DOHH2 (cell line): ENCODE data around the gene ITGB8.
A peak's percentile ranks its signal among the peaks of the same experiment; 100 is the strongest.

Experiments
- H3F3A ChIP-seq: fragments of 200-600 bp; sonication (generic), shearing (Covaris generic); 2 replicates; pipeline ENCODE4 v1.6.0; 2016; ENCODE audit warnings: antibody characterized with exemption, mild to moderate bottlenecking; ENCODE audit not compliant: control insufficient read depth, insufficient read depth
- H3K27ac ChIP-seq: fragments of 200-600 bp; sonication (generic); 2 replicates; pipeline ENCODE4 v1.5.1; 2014; ENCODE audit warnings: low read depth, mild to moderate bottlenecking, low read length, moderate library complexity
- H3K27me3 ChIP-seq: fragments of 200-600 bp; sonication (generic); 2 replicates; pipeline ENCODE4 v1.6.1; 2014; ENCODE audit warnings: mild to moderate bottlenecking, low read length, mixed read lengths; ENCODE audit not compliant: control insufficient read depth
- H3K36me3 ChIP-seq: fragments of 200-600 bp; sonication (generic); 2 replicates; pipeline ENCODE4 v1.6.1; 2014; ENCODE audit warnings: mild to moderate bottlenecking, low read length, moderate library complexity, mixed read lengths; ENCODE audit not compliant: control insufficient read depth
- H3K4me1 ChIP-seq: fragments of 200-600 bp; sonication (generic); 2 replicates; pipeline ENCODE4 v1.6.1; 2014; ENCODE audit warnings: mild to moderate bottlenecking, low read length, mixed read lengths; ENCODE audit not compliant: control insufficient read depth
- H3K4me2 ChIP-seq: fragments of 200-600 bp; sonication (generic); 2 replicates; pipeline ENCODE4 v1.6.0; 2014; ENCODE audit warnings: mild to moderate bottlenecking, low read length, moderate library complexity
- H3K4me3 ChIP-seq: fragments of 200-600 bp; sonication (generic); 2 replicates; pipeline ENCODE4 v1.5.1; 2014; ENCODE audit warnings: mild to moderate bottlenecking, low read length, mixed read lengths
- H3K79me2 ChIP-seq: fragments of 200-600 bp; sonication (generic); 2 replicates; pipeline ENCODE4 v1.6.1; 2014; ENCODE audit warnings: mild to moderate bottlenecking, low read length, mixed read lengths; ENCODE audit not compliant: control insufficient read depth
- H3K9me2 ChIP-seq: fragments of 200-600 bp; sonication (generic); replicated peaks from 2 replicates; pipeline ENCODE4 v1.6.1; 2014; ENCODE audit warnings: mild to moderate bottlenecking, low read length, mixed read lengths; ENCODE audit not compliant: control insufficient read depth
- H3K9me3 ChIP-seq: fragments of 200-600 bp; sonication (generic); 2 replicates; pipeline ENCODE4 v1.6.1; 2014; ENCODE audit warnings: antibody characterized with exemption, low read length, mixed read lengths; ENCODE audit not compliant: control insufficient read depth, insufficient read depth
- H4K20me1 ChIP-seq: fragments of 200-600 bp; sonication (generic); 2 replicates; pipeline ENCODE4 v1.6.0; 2014; ENCODE audit warnings: low read depth, mild to moderate bottlenecking, antibody characterized with exemption, low read length, moderate library complexity; ENCODE audit not compliant: control insufficient read depth, insufficient read depth
- CTCF ChIP-seq: fragments of 200-600 bp; sonication (generic); IDR thresholded peaks from one replicate; pipeline ENCODE4 v1.5.1; 2014; ENCODE audit warnings: antibody characterized with exemption, mild to moderate bottlenecking, low read depth, low read length; ENCODE audit not compliant: poor library complexity, severe bottlenecking
- EZH2phosphoT487 ChIP-seq: fragments of 200-600 bp; sonication (generic); IDR thresholded peaks from 2 replicates; pipeline ENCODE4 v1.6.1; 2017; ENCODE audit warnings: borderline replicate concordance, mild to moderate bottlenecking, antibody characterized with exemption, low read length, moderate library complexity, mixed read lengths

Gene ITGB8

GRCh38 chr7:20440472-20441105 lies 109.9 kb downstream of the ITGB8 start:
- Histone ChIP-seq H3K36me3 (no peaks in the 10 kb centered on the region), H3K4me2 (no peak overlapping the region), H3K27me3 (no peaks in the 10 kb centered on the region), H3K4me1 (peaks cover 44% of the 10 kb centered on the region), H3K9me2 (no peaks in the 10 kb centered on the region), H3K27ac (no peak overlapping the region), H3K4me3 (no peak overlapping the region), H3F3A (no peaks in the 10 kb centered on the region), H3K9me3 (peaks cover 8% of the 10 kb centered on the region; the same call in 1 of the 2 replicates), H3K79me2 (no peaks in the 10 kb centered on the region), H4K20me1 (no peaks in the 10 kb centered on the region)
- TF ChIP-seq EZH2phosphoT487 (no peak), CTCF (peak; percentile 72)

- Histone ChIP-seq H3K27me3 (no peaks in the 10 kb centered on the region), H3K36me3 (no peaks in the 10 kb centered on the region), H3K4me2 (no peak overlapping the region), H4K20me1 (no peaks in the 10 kb centered on the region), H3K4me3 (no peak overlapping the region), H3K27ac (no peak overlapping the region), H3K79me2 (no peaks in the 10 kb centered on the region), H3K4me1 (peaks cover 44% of the 10 kb centered on the region), H3K9me2 (no peaks in the 10 kb centered on the region), H3K9me3 (peaks cover 8% of the 10 kb centered on the region; the same call in 1 of the 2 replicates), H3F3A (no peaks in the 10 kb centered on the region)
- TF ChIP-seq CTCF (no peak), EZH2phosphoT487 (no peak)
These were observed 110.6 kb downstream of the ITGB8 start for GRCh38 chr7:20441346-20441745.

- no peaks in the 10 kb centered on the region for H3F3A ChIP-seq
- no peaks in the 10 kb centered on the region for H3K36me3 ChIP-seq
- H3K27me3 ChIP-seq: no peaks in the 10 kb centered on the region
- H4K20me1 ChIP-seq: no peaks in the 10 kb centered on the region
- H3K9me2 ChIP-seq: no peaks in the 10 kb centered on the region
- H3K4me1 ChIP-seq: peaks cover 43% of the 10 kb centered on the region
- H3K4me2 ChIP-seq: no peak overlapping the region
- H3K4me3 ChIP-seq: no peak overlapping the region
- no peaks in the 10 kb centered on the region for H3K79me2 ChIP-seq
- no peak overlapping the region for H3K27ac ChIP-seq
- TF ChIP-seq EZH2phosphoT487 (no peak), CTCF (no peak)
- H3K9me3 ChIP-seq: peaks cover 8% of the 10 kb centered on the region; the same call in 1 of the 2 replicates
These were observed 111.3 kb downstream of the ITGB8 start for GRCh38 chr7:20441991-20442441.
